ENCODE results near the gene JAM3. TPM values are rescaled to one million over a fixed set of nuclear protein-coding genes. Genes with fewer than 3 reads are reported as not detected.

The JAM3 gene
- total and polyA plus RNA-seq, 2 of the 4 experiments (the other 2 are of a cell fraction): 38.0 to 71.5 TPM

DNA sequence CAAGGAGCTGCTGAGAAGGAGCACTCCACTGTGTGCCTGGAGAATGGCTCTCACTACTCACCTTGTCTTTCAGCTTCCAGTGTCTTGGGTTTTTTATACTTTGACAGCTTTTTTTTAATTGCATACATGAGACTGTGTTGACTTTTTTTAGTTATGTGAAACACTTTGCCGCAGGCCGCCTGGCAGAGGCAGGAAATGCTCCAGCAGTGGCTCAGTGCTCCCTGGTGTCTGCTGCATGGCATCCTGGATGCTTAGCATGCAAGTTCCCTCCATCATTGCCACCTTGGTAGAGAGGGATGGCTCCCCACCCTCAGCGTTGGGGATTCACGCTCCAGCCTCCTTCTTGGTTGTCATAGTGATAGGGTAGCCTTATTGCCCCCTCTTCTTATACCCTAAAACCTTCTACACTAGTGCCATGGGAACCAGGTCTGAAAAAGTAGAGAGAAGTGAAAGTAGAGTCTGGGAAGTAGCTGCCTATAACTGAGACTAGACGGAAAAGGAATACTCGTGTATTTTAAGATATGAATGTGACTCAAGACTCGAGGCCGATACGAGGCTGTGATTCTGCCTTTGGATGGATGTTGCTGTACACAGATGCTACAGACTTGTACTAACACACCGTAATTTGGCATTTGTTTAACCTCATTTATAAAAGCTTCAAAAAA, 82.3 kb downstream of the JAM3 start:
- H2BK15ac ChIP-seq (ENCODE audit: low read depth, low read length): no peak overlapping the region
- H2AFZ ChIP-seq (replicated peaks; ENCODE audit: low read length, poor library complexity): no peak overlapping the region
- H3K27me3 ChIP-seq (ENCODE audit: control insufficient read depth, insufficient read depth, low read length): no peaks in the 10 kb centered on the region
- no peak overlapping the region for H2BK5ac ChIP-seq (ENCODE audit: low read depth, low read length, poor library complexity, severe bottlenecking)
- no peak overlapping the region for H3K23ac ChIP-seq (ENCODE audit: low read depth, low read length)
- H4K20me1 ChIP-seq (ENCODE audit: insufficient read depth, low read length): no peaks in the 10 kb centered on the region; the same call in 1 of the 2 replicates
- H2AK5ac ChIP-seq (ENCODE audit: low read depth, low read length): no peak overlapping the region
- no peak overlapping the region for H3K4me3 ChIP-seq (ENCODE audit: insufficient read depth, low read depth, low read length)
- 0 out of 4 replicates have a peak, but pooled peaks cover 0 to 3% of the 10 kb centered on the region in 2 experiments for H3K79me1 ChIP-seq (ENCODE audit: low read depth in 1 of 2, low read length in 2 of 2)
- dilution Hi-C loops (cut with HindIII; ENCODE audit: low sequenced_read_pairs, unreplicated experiment) (no loop called here), intact Hi-C loops (cut with micrococcal nuclease) (no loop called here), in situ Hi-C loops (cut with MboI; ENCODE audit: low sequenced_read_pairs) (no loop called here)
- no TSS peak for BruUV-seq (replicated peaks)
- peaks cover 31% of the 10 kb centered on the region for H3K36me3 ChIP-seq (ENCODE audit: control insufficient read depth, insufficient read depth, low read length)
- H3K27ac ChIP-seq (ENCODE audit: insufficient read depth, low read length): no peak overlapping the region
- H4K91ac ChIP-seq (ENCODE audit: insufficient read depth, low read depth, low read length): no peak overlapping the region
- H3K4ac ChIP-seq (ENCODE audit: low read depth, low read length): no peak overlapping the region
- H3K9ac ChIP-seq (ENCODE audit: low read depth, low read length): no peak overlapping the region
- DNase-seq (no peak), ATAC-seq (ENCODE audit: low read depth) (no peak)
- no peaks in the 10 kb centered on the region for H3K9me1 ChIP-seq (ENCODE audit: insufficient read depth, low read length)
- WGBS, 2 experiments (ENCODE audit: extremely low coverage in 2 of 2, insufficient read length in 1 of 2): no CpG with 5 or more reads among the region's 10 CpGs
- no peak overlapping the region for H4K5ac ChIP-seq (ENCODE audit: low read depth, low read length)
- H3K14ac ChIP-seq (replicated peaks; ENCODE audit: low read depth, low read length): no peak overlapping the region
- TF ChIP-seq SMC3 (IDR thresholded peaks at IDR 0.05; ENCODE audit: low read depth, low read length) (no peak), RCOR1 (IDR thresholded peaks at IDR 0.05; ENCODE audit: insufficient replicate concordance, low read length) (no peak), FOS (IDR thresholded peaks at IDR 0.05; ENCODE audit: low read depth, low read length) (no peak), RAD21 (IDR thresholded peaks at IDR 0.05; ENCODE audit: low read length) (no peak), MAZ (IDR thresholded peaks at IDR 0.05; ENCODE audit: borderline replicate concordance, low read depth, low read length) (no peak), BHLHE40 (IDR thresholded peaks at IDR 0.05; ENCODE audit: low read depth, low read length) (no peak), MAFK (IDR thresholded peaks at IDR 0.05; ENCODE audit: low read depth, low read length) (no peak), CEBPB (IDR thresholded peaks at IDR 0.05; ENCODE audit: low read depth, low read length) (no peak), MXI1 (IDR thresholded peaks at IDR 0.05; ENCODE audit: borderline replicate concordance, low read depth, low read length) (no peak), NFE2L2 (IDR thresholded peaks at IDR 0.05; ENCODE audit: low read depth, low read length) (no peak), CHD1 (IDR thresholded peaks at IDR 0.05; ENCODE audit: low read depth, low read length) (no peak), RFX5 (IDR thresholded peaks at IDR 0.05; ENCODE audit: low read depth, low read length) (no peak), POLR2A (IDR thresholded peaks at IDR 0.05; ENCODE audit: low read depth, low read length) (no peak)
- TF ChIP-seq, protein P1, sequence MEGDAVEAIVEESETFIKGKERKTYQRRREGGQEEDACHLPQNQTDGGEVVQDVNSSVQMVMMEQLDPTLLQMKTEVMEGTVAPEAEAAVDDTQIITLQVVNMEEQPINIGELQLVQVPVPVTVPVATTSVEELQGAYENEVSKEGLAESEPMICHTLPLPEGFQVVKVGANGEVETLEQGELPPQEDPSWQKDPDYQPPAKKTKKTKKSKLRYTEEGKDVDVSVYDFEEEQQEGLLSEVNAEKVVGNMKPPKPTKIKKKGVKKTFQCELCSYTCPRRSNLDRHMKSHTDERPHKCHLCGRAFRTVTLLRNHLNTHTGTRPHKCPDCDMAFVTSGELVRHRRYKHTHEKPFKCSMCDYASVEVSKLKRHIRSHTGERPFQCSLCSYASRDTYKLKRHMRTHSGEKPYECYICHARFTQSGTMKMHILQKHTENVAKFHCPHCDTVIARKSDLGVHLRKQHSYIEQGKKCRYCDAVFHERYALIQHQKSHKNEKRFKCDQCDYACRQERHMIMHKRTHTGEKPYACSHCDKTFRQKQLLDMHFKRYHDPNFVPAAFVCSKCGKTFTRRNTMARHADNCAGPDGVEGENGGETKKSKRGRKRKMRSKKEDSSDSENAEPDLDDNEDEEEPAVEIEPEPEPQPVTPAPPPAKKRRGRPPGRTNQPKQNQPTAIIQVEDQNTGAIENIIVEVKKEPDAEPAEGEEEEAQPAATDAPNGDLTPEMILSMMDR (conservative IDR thresholded peaks at IDR 0.05; ENCODE audit: low read depth, low read length): no peak
- TF ChIP-seq, protein P2, sequence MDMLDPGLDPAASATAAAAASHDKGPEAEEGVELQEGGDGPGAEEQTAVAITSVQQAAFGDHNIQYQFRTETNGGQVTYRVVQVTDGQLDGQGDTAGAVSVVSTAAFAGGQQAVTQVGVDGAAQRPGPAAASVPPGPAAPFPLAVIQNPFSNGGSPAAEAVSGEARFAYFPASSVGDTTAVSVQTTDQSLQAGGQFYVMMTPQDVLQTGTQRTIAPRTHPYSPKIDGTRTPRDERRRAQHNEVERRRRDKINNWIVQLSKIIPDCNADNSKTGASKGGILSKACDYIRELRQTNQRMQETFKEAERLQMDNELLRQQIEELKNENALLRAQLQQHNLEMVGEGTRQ (IDR thresholded peaks at IDR 0.05; ENCODE audit: low read depth, low read length): no peak
- TF ChIP-seq, protein P3, sequence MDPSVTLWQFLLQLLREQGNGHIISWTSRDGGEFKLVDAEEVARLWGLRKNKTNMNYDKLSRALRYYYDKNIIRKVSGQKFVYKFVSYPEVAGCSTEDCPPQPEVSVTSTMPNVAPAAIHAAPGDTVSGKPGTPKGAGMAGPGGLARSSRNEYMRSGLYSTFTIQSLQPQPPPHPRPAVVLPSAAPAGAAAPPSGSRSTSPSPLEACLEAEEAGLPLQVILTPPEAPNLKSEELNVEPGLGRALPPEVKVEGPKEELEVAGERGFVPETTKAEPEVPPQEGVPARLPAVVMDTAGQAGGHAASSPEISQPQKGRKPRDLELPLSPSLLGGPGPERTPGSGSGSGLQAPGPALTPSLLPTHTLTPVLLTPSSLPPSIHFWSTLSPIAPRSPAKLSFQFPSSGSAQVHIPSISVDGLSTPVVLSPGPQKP (IDR thresholded peaks at IDR 0.05; ENCODE audit: borderline replicate concordance, low read depth, low read length): no peak
- CTCF ChIA-PET: no interaction called here
- H2BK20ac ChIP-seq (ENCODE audit: low read depth, low read length): no peak overlapping the region
- no peak overlapping the region for H3K18ac ChIP-seq (ENCODE audit: low read depth, low read length)
- H3K4me2 ChIP-seq (ENCODE audit: low read depth, low read length): no peak overlapping the region
- no peak overlapping the region for H2BK120ac ChIP-seq (ENCODE audit: low read depth, low read length)
- peaks cover 9% of the 10 kb centered on the region; the same call in 1 of the 2 replicates for H3K4me1 ChIP-seq (ENCODE audit: control insufficient read depth, insufficient read depth, low read length)
- no peak overlapping the region for H2AK9ac ChIP-seq (replicated peaks; ENCODE audit: low read depth, low read length, poor library complexity)
- no peaks in the 10 kb centered on the region for H3K9me3 ChIP-seq (ENCODE audit: control insufficient read depth, insufficient read depth, low read length)
- POLR2A ChIA-PET (ENCODE audit: unreplicated experiment): no interaction called here
- H4K8ac ChIP-seq (ENCODE audit: low read depth in 2 of 2, low read length in 2 of 2): no peak overlapping the region
- H3K56ac ChIP-seq (ENCODE audit: extremely low read depth, insufficient read depth, low read length): no peak overlapping the region
